ENCODE measurements around the gene NR0B2. TPM values are rescaled to one million over a fixed set of nuclear protein-coding genes. Genes with fewer than 3 reads are reported as not detected.

The NR0B2 gene
- total RNA-seq, 1 donor from 2014 or later, result not detected

GRCh38 chr1:26922901-26923300 is 9.1 kb upstream of the NR0B2 start:
- ATAC-seq (ENCODE audit: low read depth) (no peak), DNase-seq (no peak)
- Mint-ChIP-seq H3K27me3 (no peaks in the 10 kb centered on the region), H3K4me1 (peaks cover 31% of the 10 kb centered on the region), H3K36me3 (ENCODE audit: low read depth) (peaks cover 38% of the 10 kb centered on the region), H3K9me3 (no peaks in the 10 kb centered on the region), H3K4me3 (peak overlapping the region; percentile 96), H3K27ac (peak overlapping the region; percentile 77)
- intact Hi-C loops (cut with micrococcal nuclease), result loop anchor here (10.0 kb wide), 1 partner anchor 312 kb away; the partner anchor contains the start of gene WDTC1
- ChIA-PET CTCF (no interaction called here), POLR2A (interaction anchor here (0.9 to 2.0 kb wide), 2 partner anchors 9 to 451 kb away, joined by 3 to 10 read pairs; partner anchors contain the start of gene HMGN2)
- TF ChIP-seq, protein P1, sequence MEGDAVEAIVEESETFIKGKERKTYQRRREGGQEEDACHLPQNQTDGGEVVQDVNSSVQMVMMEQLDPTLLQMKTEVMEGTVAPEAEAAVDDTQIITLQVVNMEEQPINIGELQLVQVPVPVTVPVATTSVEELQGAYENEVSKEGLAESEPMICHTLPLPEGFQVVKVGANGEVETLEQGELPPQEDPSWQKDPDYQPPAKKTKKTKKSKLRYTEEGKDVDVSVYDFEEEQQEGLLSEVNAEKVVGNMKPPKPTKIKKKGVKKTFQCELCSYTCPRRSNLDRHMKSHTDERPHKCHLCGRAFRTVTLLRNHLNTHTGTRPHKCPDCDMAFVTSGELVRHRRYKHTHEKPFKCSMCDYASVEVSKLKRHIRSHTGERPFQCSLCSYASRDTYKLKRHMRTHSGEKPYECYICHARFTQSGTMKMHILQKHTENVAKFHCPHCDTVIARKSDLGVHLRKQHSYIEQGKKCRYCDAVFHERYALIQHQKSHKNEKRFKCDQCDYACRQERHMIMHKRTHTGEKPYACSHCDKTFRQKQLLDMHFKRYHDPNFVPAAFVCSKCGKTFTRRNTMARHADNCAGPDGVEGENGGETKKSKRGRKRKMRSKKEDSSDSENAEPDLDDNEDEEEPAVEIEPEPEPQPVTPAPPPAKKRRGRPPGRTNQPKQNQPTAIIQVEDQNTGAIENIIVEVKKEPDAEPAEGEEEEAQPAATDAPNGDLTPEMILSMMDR (IDR thresholded peaks at IDR 0.05), result no peak

DNA sequence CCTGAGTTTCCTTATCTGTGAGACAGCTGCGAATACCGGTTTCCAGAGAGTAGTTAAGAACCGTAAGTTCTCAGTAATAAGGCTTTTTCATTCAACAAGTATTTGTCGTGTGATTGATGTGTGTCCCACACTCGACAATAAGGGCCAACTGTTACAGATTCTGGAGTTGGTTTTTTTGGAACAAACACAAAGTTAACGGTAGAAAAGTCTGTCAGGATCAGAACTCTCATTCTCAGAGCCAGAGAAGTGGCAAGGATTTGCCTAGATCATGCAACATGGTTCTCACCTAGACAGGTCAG is 8.6 kb upstream of the NR0B2 start:
- H3K9me3 Mint-ChIP-seq, result no peaks in the 10 kb centered on the region
- TF ChIP-seq, protein P1 (IDR thresholded peaks at IDR 0.05), result no peak
- intact Hi-C loops (cut with micrococcal nuclease), result loop anchor here (10.0 kb wide), 1 partner anchor 312 kb away; the partner anchor contains the start of gene WDTC1
- peak overlapping the region; percentile 95 for H3K27ac Mint-ChIP-seq
- ATAC-seq (ENCODE audit: low read depth), result no peak
- peaks cover 33% of the 10 kb centered on the region for H3K36me3 Mint-ChIP-seq (ENCODE audit: low read depth)
- ChIA-PET CTCF (no interaction called here), POLR2A (interaction anchor here (0.9 to 2.7 kb wide), 5 partner anchors 10 to 1406 kb away, joined by 3 to 26 read pairs (median 10); partner anchors contain the start of genes GPATCH3, GPN2, HMGN2 and MED18)
- peak overlapping the region; percentile 96 for H3K4me3 Mint-ChIP-seq
- no peaks in the 10 kb centered on the region for H3K27me3 Mint-ChIP-seq
- H3K4me1 Mint-ChIP-seq, result peaks cover 31% of the 10 kb centered on the region
- DNase-seq, result no peak

- intact Hi-C loops (cut with micrococcal nuclease), result loop anchor here (1.0 to 10.0 kb wide), 8 partner anchors 11 to 449 kb away; partner anchors contain the start of genes GPATCH3, GPN2, HMGN2 and KDF1
- TF ChIP-seq, protein P1 (IDR thresholded peaks at IDR 0.05), result no peak
- Mint-ChIP-seq H3K27ac (peak within 1 kb of the TSS; percentile 95), H3K36me3 (ENCODE audit: low read depth) (peaks cover 29% of the 10 kb centered on the region), H3K27me3 (no peaks in the 10 kb centered on the region), H3K4me1 (peaks cover 31% of the 10 kb centered on the region), H3K4me3 (peak within 1 kb of the TSS; percentile 96), H3K9me3 (no peaks in the 10 kb centered on the region)
- CTCF ChIA-PET, result interaction anchor here (0.8 kb wide), 1 partner anchor 18 kb away, joined by 3 read pairs; no protein-coding TSS in a partner anchor
- DNase-seq, result peak; percentile 88
- POLR2A ChIA-PET, result interaction anchor here (0.5 to 2.7 kb wide), 7 partner anchors 10 to 1407 kb away, joined by 3 to 26 read pairs (median 3); partner anchors contain the start of genes GPATCH3, GPN2, HMGN2 and MED18
- peak; percentile 95 for ATAC-seq (ENCODE audit: low read depth)
These were observed 8.0 kb upstream of the NR0B2 start, which contains the start of gene NUDC for GRCh38 chr1:26921540-26922430. Gene NUDC (plus strand): TSS chr1:26921743. CDS start chr1:26921849, 106 bp downstream.

DNA sequence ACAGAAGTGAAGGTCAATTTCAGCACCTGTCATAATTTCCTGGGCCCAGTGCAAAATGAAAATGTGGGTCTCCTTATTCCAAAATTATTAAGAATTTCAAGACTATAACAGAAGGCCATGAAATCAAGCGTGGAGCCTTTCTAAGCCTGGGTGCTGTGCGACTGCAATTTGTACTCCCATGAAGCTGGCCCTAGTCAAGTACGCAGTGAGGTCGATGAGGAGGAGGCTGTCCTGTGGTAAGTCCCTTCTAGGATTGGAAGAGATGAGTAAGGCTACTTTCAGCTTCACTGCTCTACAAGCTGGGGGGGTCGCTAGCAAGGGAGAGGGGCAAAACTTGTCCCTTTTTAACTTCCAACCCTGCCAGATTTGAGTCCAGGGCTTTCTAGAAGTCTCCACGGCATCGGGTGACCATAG is 7.4 kb upstream of the NR0B2 start:
- POLR2A ChIA-PET, result interaction anchor here (0.6 to 2.7 kb wide), 5 partner anchors 11 to 1679 kb away, joined by 3 to 26 read pairs (median 10); partner anchors contain the start of genes GPATCH3 and GPN2
- H3K36me3 Mint-ChIP-seq (ENCODE audit: low read depth), result peaks cover 22% of the 10 kb centered on the region
- H3K27me3 Mint-ChIP-seq, result no peaks in the 10 kb centered on the region
- TF ChIP-seq, protein P1 (IDR thresholded peaks at IDR 0.05), result no peak
- ATAC-seq (ENCODE audit: low read depth), result peak; percentile 49
- peak overlapping the region; percentile 96 for H3K4me3 Mint-ChIP-seq
- intact Hi-C loops (cut with micrococcal nuclease), result loop anchor here (1.0 to 10.0 kb wide), 8 partner anchors 11 to 449 kb away; partner anchors contain the start of genes GPATCH3, GPN2, HMGN2 and KDF1
- peaks cover 31% of the 10 kb centered on the region for H3K4me1 Mint-ChIP-seq
- H3K27ac Mint-ChIP-seq, result peak overlapping the region; percentile 95
- no peaks in the 10 kb centered on the region for H3K9me3 Mint-ChIP-seq
- CTCF ChIA-PET, result interaction anchor here (0.8 kb wide), 1 partner anchor 17 kb away, joined by 3 read pairs; no protein-coding TSS in a partner anchor
- DNase-seq, result no peak

Data from activated B cell treated with CpG ODN at 0.5 μM for 24 hours (primary cell).